ENCODE data around the gene SHISA7.

DNA sequence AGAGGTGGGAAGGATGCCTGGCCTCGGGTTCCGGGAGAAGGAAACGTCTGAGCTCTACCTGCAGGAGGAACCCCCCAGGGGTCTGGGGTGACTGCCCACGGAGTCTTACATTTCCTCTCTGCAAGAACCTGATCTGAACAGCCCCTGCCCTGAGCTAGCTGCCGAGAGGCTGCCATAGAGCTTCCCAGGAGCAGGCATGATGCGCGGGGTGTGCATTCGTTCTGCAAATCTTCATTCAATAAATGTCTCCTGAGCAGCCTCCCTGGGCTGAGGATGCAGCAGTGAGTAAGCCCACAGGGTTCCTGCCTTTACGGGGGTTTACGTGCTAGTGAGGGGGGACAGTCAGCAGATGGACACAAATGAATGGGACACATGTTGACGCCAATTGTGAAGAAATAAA, 1.5 kb upstream of the SHISA7 start:
- TF ChIP-seq, protein P1, sequence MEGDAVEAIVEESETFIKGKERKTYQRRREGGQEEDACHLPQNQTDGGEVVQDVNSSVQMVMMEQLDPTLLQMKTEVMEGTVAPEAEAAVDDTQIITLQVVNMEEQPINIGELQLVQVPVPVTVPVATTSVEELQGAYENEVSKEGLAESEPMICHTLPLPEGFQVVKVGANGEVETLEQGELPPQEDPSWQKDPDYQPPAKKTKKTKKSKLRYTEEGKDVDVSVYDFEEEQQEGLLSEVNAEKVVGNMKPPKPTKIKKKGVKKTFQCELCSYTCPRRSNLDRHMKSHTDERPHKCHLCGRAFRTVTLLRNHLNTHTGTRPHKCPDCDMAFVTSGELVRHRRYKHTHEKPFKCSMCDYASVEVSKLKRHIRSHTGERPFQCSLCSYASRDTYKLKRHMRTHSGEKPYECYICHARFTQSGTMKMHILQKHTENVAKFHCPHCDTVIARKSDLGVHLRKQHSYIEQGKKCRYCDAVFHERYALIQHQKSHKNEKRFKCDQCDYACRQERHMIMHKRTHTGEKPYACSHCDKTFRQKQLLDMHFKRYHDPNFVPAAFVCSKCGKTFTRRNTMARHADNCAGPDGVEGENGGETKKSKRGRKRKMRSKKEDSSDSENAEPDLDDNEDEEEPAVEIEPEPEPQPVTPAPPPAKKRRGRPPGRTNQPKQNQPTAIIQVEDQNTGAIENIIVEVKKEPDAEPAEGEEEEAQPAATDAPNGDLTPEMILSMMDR (IDR thresholded peaks at IDR 0.05), result no peak
- no peak for TF ChIP-seq POLR2A (IDR thresholded peaks at IDR 0.05)

Measured in heart left ventricle (tissue), 13 donors.